Adrenal gland (tissue), 12 donors: Measurements from ENCODE around the gene NAGLU. TPM values are rescaled to one million over a fixed set of nuclear protein-coding genes. Genes with fewer than 3 reads are reported as not detected.

Source experiments
- DNase-seq, 7 donors: peaks; one replicate each; pipeline ENCODE4 v3.0.0-alpha.2; 2019 to 2020
- H3K27ac ChIP-seq, 5 donors: fragments of 200-600 bp; sonication (generic) in 4 of 5; 1 replicate in 3 of 5; 2 replicates in 2 of 5; pipeline versions ENCODE4 v1.5.1 to v1.8.0; 2016 to 2020; ENCODE audit warnings: mild to moderate bottlenecking in 1 of 5
- H3K27me3 ChIP-seq: fragments of 200-600 bp; 2 replicates; pipeline ENCODE4 v1.8.0; 2021
- H3K36me3 ChIP-seq, 2 donors: fragments of 200-600 bp; replicated peaks in 1 of 2; 1 replicate in 1 of 2; 2 replicates in 1 of 2; pipeline versions ENCODE4 v1.5.1 to v1.8.0; 2018 to 2022
- H3K4me1 ChIP-seq, 2 donors: fragments of 200-600 bp; replicated peaks in 1 of 2; 1 replicate in 1 of 2; 2 replicates in 1 of 2; pipeline versions ENCODE4 v1.5.1 to v1.8.0; 2018 to 2021
- H3K4me3 ChIP-seq, 4 donors: fragments of 200-600 bp; sonication (generic) in 3 of 4; one replicate each; pipeline ENCODE4 v1.5.1; 2016 to 2018
- H3K9me3 ChIP-seq, 3 donors: fragments of 200-600 bp; sonication (generic) in 1 of 3; replicated peaks in 1 of 3; 1 replicate in 2 of 3; 2 replicates in 1 of 3; pipeline versions ENCODE4 v1.5.1 to v1.8.0; 2016 to 2021
- CTCF ChIP-seq, 6 experiments: fragments of 450-650 bp in 4 of 6; fragments of 200-600 bp in 2 of 6; sonication (generic) in 1 of 6; IDR thresholded peaks; 1 replicate in 5 of 6; 2 replicates in 1 of 6; pipeline versions ENCODE4 v1.5.1 to v1.8.0; 2016 to 2021; ENCODE audit warnings: antibody characterized with exemption in 6 of 6, mild to moderate bottlenecking in 2 of 6, moderate library complexity in 1 of 6
- POLR2A ChIP-seq, 2 donors: fragments of 450-650 bp; IDR thresholded peaks; one replicate each; pipeline ENCODE4 v1.6.1; 2017; ENCODE audit warnings: antibody characterized with exemption in 2 of 2, mild to moderate bottlenecking in 2 of 2, moderate library complexity in 1 of 2
- WGBS, 4 donors: extraction: QIAGEN DNeasy Blood & Tissue Kit in 2 of 4; methylation state at CpG; one replicate each; pipeline versions ENCODE4 v1.1.5 to v1.1.7; 2013 to 2017; 5-methylcytosine and 5-hydroxymethylcytosine counted together
- intact Hi-C, 2 donors: fragments of 100-400 bp; cut with DNase I; formaldehyde crosslinking; loops; one replicate each; pipeline versions ENCODE4 v1.14.1 to v1.15.0; 2022 to 2023
- polyA plus RNA-seq, 3 donors: library from polyadenylated mRNA; stranded (reverse); fragments of 200-250 nt in 2 of 3; fragments of 350-450 nt in 1 of 3; fragmentation: Illumina TruSeq in 1 of 3; extraction: RNeasy Lipid Tissue Mini Kit (QIAGEN cat#74804) in 1 of 3; gene quantifications; one replicate each; pipeline ENCODE4 v1.2.3, GENCODE V29; 2013 to 2014
- total RNA-seq, 9 donors: library from RNA; depleted of rRNA in 4 of 9; stranded (reverse); fragments of >200 nt in 4 of 9; fragments of 120-200 nt in 1 of 9; fragmentation: NEBNext Ultra II Directional in 1 of 9; extraction: Animal tissue kit (Norgen Biotek cat#: 25700) in 1 of 9; gene quantifications; one replicate each; pipeline versions ENCODE4 v1.1.0 to v1.2.4, GENCODE V29; 2013 to 2023
- donor health status: healthy with polysubstance abuse.
- donor health status: Bipolar disorder and iron deficiency.
- donor health status: DM: yes; HTN: yes; CAD: no.
- donor health status: DM: no; HTN: no; CAD: no.
- donor health status: DM: no; HTN: no; CAD: no.
- donor health status: DM: yes; HTN: yes; CAD: no.

NAGLU gene
- total and polyA plus RNA-seq, 12 donors = 12.4 to 115 (median 58.5) TPM

- Histone ChIP-seq H3K4me1 (peaks cover 30 to 49% of the 10 kb centered on the region in 2 donors), H3K9me3 (no peaks in the 10 kb centered on the region), H3K36me3 (peaks cover 0 to 47% of the 10 kb centered on the region in 2 donors), H3K27ac (peak overlapping the region in 2 of 5 donors; percentile 1 to 4), H3K27me3 (no peaks in the 10 kb centered on the region), H3K4me3 (no peak overlapping the region)
- TF ChIP-seq POLR2A (IDR thresholded peaks at IDR 0.05) (no peak), CTCF (IDR thresholded peaks at IDR 0.05) (no peak)
- DNase-seq = no peak
- intact Hi-C loops = loop anchor here (5.0 to 10.0 kb wide), 2 partner anchors 88 to 190 kb away; no protein-coding TSS in a partner anchor
- WGBS, 4 donors = 78 to 92% (median 83%) methylated on average over 7 to 8 of the region's 8 CpGs
These were observed 21.2 kb upstream of the NAGLU start for GRCh38 chr17:42514867-42515266.

GRCh38 chr17:42517516-42517915, 18.5 kb upstream of the NAGLU start:
- Histone ChIP-seq H3K27me3 (no peaks in the 10 kb centered on the region), H3K36me3 (peaks cover 0 to 41% of the 10 kb centered on the region in 2 donors), H3K9me3 (no peaks in the 10 kb centered on the region), H3K27ac (peak overlapping the region; percentile 94 to 99 (median 95)), H3K4me1 (peaks cover 52 to 66% of the 10 kb centered on the region in 2 donors), H3K4me3 (no peak overlapping the region)
- TF ChIP-seq POLR2A (IDR thresholded peaks at IDR 0.05) (no peak), CTCF (IDR thresholded peaks at IDR 0.05) (peak; percentile 84 to 93 (median 86))
- intact Hi-C loops = loop anchor here (5.0 to 10.0 kb wide), 2 partner anchors 90 to 193 kb away; no protein-coding TSS in a partner anchor
- 23 to 44% (median 26%) methylated on average over 6 to 9 of the region's 9 CpGs for WGBS, 4 donors
- DNase-seq = peak; percentile 78 to 96 (median 88)

- H3K4me3 ChIP-seq = no peak overlapping the region
- peaks cover 56 to 69% of the 10 kb centered on the region in 2 donors for H3K4me1 ChIP-seq
- no peak for TF ChIP-seq CTCF (IDR thresholded peaks at IDR 0.05)
- peak in 1 of 2 donors; percentile 70 for TF ChIP-seq POLR2A (IDR thresholded peaks at IDR 0.05)
- peak; percentile 86 to 96 (median 93) for DNase-seq
- 15 to 36% (median 24%) methylated on average over 6 to 9 of the region's 9 CpGs for whole genome bisulfite sequencing, 4 donors
- H3K9me3 ChIP-seq = no peaks in the 10 kb centered on the region
- intact Hi-C loops = loop anchor here (5.0 to 10.0 kb wide), 2 partner anchors 91 to 193 kb away; no protein-coding TSS in a partner anchor
- peaks cover 0 to 41% of the 10 kb centered on the region in 2 donors for H3K36me3 ChIP-seq
- H3K27ac ChIP-seq = peak overlapping the region; percentile 94 to 99 (median 95)
- no peaks in the 10 kb centered on the region for H3K27me3 ChIP-seq
These were observed 17.8 kb upstream of the NAGLU start for GRCh38 chr17:42518046-42518754.

- H3K4me3 ChIP-seq = no peak overlapping the region
- H3K9me3 ChIP-seq = no peaks in the 10 kb centered on the region
- H3K27ac ChIP-seq = peak overlapping the region; percentile 94 to 99 (median 95)
- peaks cover 60 to 76% of the 10 kb centered on the region in 2 donors for H3K4me1 ChIP-seq
- intact Hi-C loops = loop anchor here (5.0 to 10.0 kb wide), 2 partner anchors 92 to 194 kb away; no protein-coding TSS in a partner anchor
- no peaks in the 10 kb centered on the region for H3K27me3 ChIP-seq
- WGBS, 4 donors = 31 to 54% (median 37%) methylated on average over 5 to 6 of the region's 6 CpGs
- no peak for TF ChIP-seq CTCF (IDR thresholded peaks at IDR 0.05)
- TF ChIP-seq POLR2A (IDR thresholded peaks at IDR 0.05) = no peak
- H3K36me3 ChIP-seq = peaks cover 0 to 36% of the 10 kb centered on the region in 2 donors
- DNase-seq = peak in 6 of 7 donors; percentile 42 to 77 (median 54)
These were observed 17.1 kb upstream of the NAGLU start for GRCh38 chr17:42518755-42519545.
